Activated CD8-positive, alpha-beta memory T cell treated with anti-CD3 and anti-CD28 coated beads, Interleukin-2, amount 50 U/mL, for 24 hours (primary cell): ENCODE data around the gene NFE2L1.

Experiments
- DNase-seq: peaks from one replicate; pipeline ENCODE4 v3.0.0-alpha.2; 2020; ENCODE audit errors: extremely low read depth

The NFE2L1 gene

DNA sequence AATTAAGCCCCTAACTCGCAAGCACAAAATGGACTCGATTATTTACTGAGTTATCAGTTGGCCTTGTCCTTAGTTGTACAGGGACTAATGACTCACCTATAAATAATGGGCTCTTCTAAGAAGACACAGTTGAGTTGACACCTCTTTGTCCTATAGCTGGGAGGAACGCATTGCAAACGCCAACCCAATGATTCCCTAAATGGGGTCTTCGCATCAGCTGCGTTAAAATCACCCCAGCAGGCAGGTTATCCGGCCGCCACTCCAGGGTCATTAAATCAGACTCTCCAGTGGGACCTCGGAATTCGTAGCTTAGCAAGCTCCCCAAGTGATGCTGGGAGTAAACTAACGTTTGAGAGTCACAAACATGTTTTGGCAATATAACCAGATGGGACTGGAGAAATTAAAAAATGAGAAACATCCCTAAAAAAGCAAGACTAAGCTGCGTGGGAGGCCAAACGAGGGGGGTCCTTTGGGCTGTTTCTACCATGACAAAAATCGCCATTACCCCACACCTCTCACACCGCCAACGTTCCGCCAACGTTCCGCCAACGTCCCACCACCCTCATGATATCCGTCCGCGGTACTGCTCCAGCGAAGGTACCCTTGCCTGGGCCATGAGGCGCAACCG, 932 bp upstream of the NFE2L1 start:
- DNase-seq, result no peak

DNA sequence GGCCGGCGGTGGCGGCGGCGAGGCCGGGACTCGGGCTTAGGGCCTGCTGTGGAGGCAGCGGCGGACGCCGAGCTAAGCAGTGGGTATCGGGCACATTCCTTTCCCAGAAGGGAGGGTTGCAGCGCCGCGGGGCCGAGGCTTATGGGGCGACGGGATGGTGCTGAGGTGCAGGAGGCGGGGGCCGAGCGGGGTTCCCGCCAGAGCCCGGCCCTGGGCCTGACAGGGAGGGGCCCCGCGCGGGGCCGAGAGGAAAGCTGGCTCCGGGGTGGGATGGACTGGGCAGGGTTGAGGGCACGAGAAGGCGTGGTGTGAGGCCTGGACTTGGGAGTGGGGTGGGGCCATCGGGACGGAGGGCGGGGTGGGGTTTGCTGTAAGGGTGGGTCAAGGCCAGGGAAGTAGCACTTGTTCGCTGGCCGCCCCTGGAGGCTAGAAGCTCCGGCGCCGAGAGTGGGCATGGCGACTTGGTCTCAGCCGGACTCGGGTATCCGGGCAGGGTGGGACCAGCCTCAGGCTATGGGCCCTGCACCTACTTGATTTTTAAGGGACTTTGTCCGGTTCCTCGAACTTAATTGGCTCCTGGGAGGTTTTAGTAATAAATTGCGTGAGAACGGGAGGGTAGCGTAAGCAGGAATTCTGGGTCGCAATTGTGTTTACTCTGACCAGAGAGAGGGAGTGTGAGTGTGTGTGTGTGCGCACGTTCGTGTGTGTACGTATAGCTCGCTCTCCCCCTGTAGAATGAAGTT, 396 bp downstream of the NFE2L1 start:
- DNase-seq, result no peak

DNA sequence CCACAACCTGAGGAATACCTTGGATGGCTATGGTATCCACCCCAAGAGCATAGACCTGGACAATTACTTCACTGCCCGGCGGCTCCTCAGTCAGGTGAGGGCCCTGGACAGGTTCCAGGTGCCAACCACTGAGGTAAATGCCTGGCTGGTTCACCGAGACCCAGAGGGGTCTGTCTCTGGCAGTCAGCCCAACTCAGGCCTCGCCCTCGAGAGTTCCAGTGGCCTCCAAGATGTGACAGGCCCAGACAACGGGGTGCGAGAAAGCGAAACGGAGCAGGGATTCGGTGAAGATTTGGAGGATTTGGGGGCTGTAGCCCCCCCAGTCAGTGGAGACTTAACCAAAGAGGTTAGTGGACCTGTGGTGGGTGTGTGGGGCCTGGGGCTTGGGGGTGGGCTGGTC, 3.1 kb downstream of the NFE2L1 start:
- DNase-seq, result no peak

DNA sequence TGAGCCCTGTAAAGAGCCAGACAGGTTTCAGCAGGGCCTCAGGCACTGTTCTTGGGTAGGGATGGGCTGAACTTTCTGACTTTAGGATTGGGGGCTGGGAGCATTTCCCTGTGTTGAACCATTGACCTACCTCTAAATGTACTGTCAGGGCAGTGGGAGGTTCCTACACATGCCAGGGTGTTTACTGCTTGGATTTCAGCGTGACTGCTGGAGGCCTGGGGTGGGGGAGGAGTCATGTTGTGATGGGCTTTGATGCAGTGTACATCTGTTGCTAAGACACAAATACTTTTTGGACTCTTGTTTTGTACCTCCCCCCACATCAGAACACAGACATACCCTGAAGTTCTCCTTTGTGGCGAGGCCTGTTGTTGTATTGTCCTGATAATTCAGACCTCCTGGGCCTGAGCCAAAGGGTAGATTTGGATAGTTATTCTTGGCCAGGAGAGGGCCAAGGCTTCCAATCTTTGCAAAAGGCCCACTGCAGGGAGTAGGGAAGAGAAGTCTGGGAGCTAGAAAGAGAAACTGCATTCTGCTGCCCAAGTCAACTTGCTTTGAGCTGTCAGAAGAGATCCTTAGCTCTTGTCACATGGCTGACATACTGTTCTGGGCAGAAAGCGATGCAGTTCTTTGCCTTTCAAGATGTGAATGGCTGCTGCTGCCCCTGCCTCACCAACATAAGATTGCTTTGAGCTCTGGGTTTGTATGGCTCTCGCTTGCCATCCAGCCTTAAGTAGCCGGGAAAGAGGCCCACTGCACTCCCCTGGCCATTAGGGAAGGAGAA, 3.7 kb downstream of the NFE2L1 start:
- no peak for DNase-seq

DNA sequence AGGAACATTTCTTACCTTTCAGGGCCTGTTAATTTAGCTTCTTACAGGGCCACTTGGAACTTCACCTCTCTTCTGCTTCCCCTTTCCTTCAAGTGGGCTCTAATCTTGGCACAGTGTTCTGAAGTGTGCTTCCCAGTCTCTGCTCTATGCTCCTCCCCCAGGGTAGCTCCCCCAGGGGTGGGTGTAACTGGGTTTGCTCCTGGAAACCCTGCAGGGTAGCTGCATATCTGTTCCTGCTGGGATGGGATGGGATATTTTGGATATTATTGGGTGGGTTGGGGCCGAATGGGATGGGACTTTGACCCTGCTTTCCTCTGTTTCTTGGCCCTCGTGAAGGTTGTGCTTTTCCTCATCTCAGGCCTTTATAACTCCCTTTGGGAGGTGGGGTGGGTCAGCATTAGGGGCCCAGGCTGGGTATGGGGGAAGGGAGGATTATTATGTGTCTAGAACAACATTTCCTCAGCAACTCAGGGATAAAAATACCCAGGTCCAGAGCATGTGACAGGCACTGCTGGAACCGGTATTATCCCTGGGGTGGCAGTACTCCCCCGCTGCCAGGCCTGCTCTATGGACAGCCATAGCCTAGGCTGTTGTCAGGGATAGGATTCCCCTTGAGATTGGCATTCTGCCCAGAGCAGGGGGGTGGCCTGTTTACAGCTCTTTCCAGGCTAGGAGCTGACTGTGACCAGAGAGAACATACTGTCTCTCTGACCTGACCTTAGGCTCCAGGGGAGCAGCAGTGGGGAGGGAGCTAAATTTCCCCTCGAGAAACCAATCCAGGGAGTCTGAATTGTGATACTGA, 5.0 kb downstream of the NFE2L1 start:
- DNase-seq, result no peak

DNA sequence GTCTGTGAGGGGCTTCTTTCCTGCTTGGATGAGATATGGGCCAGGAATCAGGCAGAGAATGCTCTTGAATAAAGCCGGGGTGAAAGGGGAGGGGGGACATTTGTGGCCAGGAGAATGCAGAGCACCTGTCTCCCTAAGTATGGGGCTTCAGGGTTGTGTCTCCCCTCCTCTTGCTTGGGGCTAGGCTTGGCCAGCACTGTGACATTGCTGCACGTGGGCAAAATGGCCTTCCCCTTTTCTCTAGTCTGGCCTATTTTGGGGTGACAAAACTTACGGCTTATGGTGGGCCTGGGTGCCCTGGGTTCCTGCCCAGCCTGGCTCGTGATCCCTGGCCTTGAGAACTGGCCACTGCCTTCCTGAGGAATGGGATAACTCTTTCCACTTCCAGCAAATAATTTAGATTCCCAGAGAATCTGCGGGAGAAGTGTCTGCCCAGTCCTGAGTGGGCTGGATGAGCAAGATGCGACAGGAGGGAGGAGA, 5.6 kb downstream of the NFE2L1 start:
- DNase-seq, result no peak

DNA sequence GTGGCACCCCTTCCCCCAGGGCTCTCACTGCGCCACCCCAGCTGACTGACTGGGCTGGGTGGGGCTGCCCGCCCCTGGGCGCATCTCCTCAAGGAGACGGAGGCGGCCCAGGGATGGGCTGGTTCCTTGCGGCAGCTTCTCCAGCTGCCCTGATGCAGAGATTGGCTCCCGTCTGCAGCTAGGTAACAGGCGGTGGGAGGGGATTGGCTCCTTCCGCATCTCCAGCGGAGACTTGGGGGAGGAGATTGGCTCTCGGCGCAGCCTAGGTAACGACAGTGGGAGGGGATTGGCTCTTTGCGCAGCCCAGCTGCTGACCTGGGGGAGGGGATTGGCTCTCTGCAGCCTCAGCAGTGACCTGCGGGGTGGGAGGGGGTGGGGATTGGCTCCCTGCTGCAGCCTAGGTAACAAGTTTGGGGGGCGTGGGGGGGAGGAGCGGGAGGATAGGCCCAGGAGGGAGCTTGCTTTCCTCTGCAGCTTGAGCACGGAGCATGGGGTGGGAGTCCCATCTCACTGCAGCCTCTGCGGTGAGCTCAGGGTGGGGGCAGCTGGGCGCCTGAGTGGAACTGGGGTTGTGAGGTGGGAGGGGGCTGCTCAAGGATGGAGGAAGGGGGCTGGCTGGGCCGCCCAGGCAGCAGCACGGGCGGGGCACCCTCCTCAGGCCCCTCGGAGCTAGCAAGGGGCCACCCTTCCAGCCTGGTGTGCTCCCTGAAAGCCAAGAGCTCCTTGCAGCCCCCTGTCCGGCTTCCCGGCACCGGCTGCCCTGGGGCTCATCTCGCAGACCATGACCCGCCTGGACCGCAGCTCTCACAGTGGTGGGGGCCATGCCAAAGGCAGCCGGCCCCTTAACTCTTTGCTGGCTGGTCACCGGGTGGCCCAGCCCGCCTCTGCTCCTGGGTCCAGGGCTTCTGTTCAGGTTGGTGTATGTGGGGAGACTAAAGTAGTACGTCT, 6.4 kb downstream of the NFE2L1 start:
- DNase-seq, result no peak

DNA sequence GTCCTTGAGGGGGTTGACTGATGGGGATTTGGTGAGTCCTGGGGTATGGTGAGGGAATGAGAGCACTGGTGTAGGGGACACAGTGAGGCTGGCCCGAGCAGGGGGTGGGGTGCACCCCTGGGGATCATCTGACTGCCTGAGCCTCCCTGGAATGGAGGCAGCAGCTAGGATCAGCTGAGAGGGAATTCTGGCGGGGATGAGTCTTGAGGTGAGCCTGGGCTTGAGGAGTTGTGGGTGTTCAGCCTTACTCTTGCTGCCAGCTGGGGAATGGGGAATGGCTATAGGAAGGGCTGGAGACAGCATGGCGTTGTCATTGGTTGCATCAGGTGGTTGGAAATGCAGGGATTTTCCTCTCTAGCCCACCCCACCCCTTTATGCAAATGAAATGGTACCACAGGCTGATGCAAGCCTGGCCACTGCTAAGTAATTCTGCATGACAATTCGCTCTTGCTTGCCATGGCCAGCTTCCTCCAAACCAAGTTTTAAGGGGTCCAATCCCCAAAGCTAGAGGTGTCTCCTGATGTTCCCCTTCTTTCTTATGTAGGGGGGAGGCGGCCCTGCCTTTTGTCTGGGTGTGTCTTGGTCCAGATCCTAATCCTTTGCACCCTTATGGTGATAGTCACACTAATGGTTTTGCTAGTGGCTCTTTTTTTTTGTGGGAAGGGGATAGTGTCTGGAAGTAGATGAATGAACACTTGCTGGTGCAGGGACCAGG, 7.5 kb downstream of the NFE2L1 start:
- peak; percentile 9 for DNase-seq

DNA sequence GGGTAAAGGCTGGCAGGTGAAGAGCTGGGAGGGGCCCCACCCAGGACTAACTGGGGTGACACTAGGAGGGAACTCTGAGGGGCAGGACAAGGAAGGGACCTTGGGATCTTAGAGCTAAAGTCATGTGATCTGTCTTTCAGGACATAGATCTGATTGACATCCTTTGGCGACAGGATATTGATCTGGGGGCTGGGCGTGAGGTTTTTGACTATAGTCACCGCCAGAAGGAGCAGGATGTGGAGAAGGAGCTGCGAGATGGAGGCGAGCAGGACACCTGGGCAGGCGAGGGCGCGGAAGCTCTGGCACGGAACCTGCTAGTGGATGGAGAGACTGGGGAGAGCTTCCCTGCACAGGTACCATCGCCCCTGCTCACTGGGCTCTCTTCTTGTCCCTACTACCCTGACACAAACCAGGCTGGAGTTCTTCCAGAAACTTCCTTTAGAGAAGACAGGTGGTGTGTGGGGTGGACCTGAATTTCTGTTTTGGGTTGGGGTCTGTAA, 8.1 kb downstream of the NFE2L1 start:
- no peak for DNase-seq

DNA sequence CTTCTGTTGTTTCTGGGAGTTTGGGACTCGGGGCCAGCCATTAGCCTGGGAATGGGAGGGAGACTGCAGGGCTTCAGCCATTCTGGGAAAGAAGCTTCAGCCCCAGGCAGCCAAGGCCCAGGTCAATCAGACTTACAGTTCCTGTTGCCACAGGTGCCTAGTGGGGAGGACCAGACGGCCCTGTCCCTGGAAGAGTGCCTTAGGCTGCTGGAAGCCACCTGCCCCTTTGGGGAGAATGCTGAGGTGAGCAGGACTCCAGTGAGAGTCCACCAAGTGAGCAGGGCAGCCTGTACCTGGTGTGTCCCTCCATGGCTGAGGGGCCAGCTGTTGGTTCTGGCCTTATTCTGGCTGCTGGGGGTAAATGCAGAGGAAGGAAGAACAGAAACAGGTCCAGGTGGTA, 8.7 kb downstream of the NFE2L1 start:
- DNase-seq, result no peak

DNA sequence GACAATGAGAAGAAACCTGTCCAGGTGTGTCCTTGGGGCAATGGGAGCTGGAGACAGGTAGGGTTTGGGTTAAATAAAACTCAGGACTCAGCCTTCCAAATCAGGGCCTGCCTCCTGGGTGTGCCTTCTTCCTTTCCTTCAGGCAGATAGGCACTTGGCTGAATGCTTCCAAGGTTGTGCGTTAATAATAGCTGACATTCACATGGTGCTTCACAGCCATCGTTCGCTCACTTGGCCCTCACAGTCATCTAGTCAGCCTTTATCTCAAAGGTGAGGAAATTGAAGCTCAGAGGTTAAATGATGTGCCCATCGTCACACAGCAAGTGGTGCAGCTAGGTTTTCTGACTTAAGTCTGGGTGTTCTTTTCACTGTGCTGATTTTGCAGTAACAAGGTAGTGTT, 9.5 kb downstream of the NFE2L1 start:
- DNase-seq, result no peak

DNA sequence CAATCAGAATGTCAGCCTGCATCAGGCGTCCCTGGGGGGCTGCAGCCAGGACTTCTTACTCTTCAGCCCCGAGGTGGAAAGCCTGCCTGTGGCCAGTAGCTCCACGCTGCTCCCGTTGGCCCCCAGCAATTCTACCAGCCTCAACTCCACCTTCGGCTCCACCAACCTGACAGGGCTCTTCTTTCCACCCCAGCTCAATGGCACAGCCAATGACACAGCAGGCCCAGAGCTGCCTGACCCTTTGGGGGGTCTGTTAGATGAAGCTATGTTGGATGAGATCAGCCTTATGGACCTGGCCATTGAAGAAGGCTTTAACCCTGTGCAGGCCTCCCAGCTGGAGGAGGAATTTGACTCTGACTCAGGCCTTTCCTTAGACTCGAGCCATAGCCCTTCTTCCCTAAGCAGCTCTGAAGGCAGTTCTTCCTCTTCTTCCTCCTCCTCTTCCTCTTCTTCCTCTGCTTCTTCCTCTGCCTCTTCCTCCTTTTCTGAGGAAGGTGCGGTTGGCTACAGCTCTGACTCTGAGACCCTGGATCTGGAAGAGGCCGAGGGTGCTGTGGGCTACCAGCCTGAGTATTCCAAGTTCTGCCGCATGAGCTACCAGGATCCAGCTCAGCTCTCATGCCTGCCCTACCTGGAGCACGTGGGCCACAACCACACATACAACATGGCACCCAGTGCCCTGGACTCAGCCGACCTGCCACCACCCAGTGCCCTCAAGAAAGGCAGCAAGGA, 10.4 kb downstream of the NFE2L1 start:
- no peak for DNase-seq

DNA sequence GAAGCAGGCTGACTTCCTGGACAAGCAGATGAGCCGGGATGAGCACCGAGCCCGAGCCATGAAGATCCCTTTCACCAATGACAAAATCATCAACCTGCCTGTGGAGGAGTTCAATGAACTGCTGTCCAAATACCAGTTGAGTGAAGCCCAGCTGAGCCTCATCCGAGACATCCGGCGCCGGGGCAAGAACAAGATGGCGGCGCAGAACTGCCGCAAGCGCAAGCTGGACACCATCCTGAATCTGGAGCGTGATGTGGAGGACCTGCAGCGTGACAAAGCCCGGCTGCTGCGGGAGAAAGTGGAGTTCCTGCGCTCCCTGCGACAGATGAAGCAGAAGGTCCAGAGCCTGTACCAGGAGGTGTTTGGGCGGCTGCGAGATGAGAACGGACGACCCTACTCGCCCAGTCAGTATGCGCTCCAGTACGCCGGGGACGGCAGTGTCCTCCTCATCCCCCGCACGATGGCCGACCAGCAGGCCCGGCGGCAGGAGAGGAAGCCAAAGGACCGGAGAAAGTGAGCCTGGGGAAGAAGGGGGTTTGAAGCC, 11.0 kb downstream of the NFE2L1 start:
- no peak for DNase-seq

DNA sequence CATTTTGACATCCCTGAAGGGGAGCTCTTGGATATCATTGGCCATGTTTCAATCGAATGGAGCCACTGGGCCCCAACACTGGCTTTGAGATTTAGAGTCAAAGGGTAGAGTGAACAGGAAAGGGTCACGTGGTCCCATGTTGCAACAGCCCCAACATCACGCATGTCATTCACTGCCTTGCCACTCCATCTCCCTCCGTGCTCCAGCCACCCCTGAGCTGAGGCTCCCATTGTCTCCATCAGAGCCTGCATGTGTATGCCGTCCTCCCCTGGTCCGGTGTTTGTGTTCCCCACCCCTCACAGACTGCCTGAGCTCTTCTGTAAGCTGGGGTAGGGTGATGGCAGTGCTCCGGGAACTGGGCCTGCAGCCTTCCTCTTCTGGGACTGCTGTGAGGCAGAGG, 12.1 kb downstream of the NFE2L1 start:
- DNase-seq, result no peak

DNA sequence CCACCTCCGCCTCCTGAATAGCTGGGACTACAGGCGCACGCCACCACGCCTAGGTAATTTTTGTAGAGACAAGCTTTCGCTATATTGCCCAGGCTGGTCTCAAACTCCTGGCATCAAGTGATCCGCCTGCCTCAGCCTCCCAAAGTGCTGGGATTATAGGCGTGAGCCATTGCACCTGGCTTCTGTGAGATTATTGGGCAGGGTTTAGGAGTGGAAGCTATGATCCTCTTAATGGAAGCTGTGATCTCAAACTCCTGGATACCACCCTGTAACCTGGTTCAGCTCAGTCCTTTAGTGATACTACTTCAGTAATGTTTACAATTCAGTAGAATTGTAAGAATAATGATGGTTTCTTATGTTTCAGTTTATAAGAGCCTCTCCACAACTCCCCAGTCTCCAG, 14.1 kb downstream of the NFE2L1 start:
- DNase-seq, result no peak

DNA sequence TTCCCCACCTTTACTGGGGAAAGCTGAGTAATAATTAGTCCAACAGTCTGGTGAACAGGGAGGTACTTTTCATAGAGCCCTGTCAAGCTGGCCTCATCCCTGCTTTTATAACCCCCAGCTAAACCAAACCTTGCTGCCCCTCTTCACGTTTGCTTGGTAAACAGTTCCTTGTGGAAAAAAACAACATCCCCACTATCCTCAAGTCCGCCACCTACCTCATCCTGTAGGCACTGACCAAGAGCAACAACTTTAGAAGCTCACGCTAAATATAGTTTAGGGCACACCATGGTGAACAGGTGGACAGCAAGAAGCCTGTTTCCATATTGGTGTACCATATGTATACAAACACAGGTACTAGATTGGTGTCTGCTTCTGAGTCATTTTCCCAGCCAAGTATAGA, 16.5 kb downstream of the NFE2L1 start:
- no peak for DNase-seq

DNA sequence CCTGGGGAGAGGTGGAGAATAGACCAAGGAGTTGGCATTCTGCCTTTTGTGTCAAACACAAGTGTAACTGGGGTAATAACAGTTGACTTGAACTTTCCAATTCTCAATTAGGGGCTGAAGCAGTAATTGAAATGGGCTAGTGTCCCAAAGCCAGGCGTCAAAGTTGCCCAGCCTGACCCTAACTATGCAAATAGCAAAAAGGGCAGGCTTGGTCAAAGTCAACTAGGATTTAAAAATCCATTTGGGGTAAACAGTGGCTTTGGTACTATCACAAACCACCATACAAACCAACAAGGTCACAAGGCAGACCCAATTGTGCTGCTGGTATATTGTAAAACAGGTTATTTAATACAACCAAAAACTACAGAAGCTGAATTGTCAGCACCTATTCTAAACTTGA, 18.0 kb downstream of the NFE2L1 start:
- no peak for DNase-seq

DNA sequence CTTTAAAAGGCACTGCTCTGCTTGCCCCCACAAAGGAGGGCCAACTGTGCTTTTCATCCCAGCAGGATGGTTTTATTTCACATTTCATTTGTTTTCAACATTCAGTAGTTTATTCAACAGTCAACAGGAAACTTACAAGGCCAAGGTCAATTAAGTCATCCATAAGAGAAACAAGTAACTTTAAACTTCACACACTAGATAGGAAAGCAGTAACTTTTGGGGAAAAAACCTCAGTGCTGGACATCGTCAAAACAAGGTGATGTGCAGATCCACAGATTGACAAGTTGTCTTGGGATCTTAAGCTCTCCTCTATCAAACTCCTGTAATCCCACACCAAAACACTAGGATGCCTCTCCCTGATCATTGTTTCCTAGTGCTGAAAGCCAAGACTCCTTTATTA, 18.5 kb downstream of the NFE2L1 start:
- no peak for DNase-seq

DNA sequence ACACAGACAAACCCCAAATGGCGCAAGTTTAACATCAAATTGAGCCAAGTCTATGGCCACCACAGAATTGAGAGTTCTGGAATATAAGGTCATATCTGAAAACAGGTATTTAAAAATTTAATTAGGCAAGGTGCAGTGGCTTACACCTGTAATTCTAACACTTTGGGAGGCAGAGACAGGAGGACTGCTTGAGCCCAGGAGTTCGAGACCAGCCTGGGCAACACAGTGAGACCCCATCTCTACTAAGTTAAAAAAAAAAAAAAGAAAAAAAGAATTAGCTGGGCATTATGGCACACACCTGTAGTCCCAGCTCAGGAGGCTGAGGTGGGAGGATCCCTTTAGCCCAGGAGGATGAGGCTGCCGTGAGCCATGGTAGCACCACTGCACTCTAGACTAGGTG, 19.1 kb downstream of the NFE2L1 start:
- no peak for DNase-seq
